H1 (cell line): ENCODE measurements around the gene SLC5A10. TPM values are rescaled to one million over a fixed set of nuclear protein-coding genes. Genes with fewer than 3 reads are reported as not detected.

ENCODE experiments used
- BACH1 ChIP-seq: IDR thresholded peaks from 2 replicates; pipeline ENCODE4 v1.6.1; 2012; ENCODE audit warnings: low read length, improper control_type of control experiment
- KDM4A ChIP-seq: IDR thresholded peaks from one replicate; pipeline ENCODE4 v1.7.1; 2012; ENCODE audit warnings: low read depth, mild to moderate bottlenecking, moderate library complexity, low read length, inconsistent platforms; ENCODE audit not compliant: severe bottlenecking
- SIX5 ChIP-seq: IDR thresholded peaks from 2 replicates; pipeline ENCODE4 v1.6.1; 2011; ENCODE audit warnings: mild to moderate bottlenecking, low read depth, low read length
- polyA plus RNA-seq, 7 experiments: library from polyadenylated mRNA; depleted of rRNA in 3 of 7; stranded (reverse) in 5 of 7; unstranded in 2 of 7; fragments of >200 nt in 5 of 7; fragments of 200-250 nt in 2 of 7; gene quantifications; 1 replicate in 5 of 7; 2 replicates in 1 of 7; 4 replicates in 1 of 7; pipeline versions ENCODE4 v1.2.1 to v1.2.3, GENCODE V29; 2011 to 2013; ENCODE audit warnings: missing spikeins in 2 of 7, mixed read lengths in 2 of 7
- total RNA-seq: library from RNA; stranded (reverse); fragmentation: NEBNext Ultra II Directional; extraction: Animal tissue kit (Norgen Biotek cat#: 25700); gene quantifications from 2 replicates; pipeline ENCODE4 v1.2.1, GENCODE V29; 2021

Gene SLC5A10
- total and polyA plus RNA-seq, 2 of the 8 experiments (the other 6 are each of a cell fraction or from before 2014, with no cell fraction given) = 0.05 to 0.11 TPM

DNA sequence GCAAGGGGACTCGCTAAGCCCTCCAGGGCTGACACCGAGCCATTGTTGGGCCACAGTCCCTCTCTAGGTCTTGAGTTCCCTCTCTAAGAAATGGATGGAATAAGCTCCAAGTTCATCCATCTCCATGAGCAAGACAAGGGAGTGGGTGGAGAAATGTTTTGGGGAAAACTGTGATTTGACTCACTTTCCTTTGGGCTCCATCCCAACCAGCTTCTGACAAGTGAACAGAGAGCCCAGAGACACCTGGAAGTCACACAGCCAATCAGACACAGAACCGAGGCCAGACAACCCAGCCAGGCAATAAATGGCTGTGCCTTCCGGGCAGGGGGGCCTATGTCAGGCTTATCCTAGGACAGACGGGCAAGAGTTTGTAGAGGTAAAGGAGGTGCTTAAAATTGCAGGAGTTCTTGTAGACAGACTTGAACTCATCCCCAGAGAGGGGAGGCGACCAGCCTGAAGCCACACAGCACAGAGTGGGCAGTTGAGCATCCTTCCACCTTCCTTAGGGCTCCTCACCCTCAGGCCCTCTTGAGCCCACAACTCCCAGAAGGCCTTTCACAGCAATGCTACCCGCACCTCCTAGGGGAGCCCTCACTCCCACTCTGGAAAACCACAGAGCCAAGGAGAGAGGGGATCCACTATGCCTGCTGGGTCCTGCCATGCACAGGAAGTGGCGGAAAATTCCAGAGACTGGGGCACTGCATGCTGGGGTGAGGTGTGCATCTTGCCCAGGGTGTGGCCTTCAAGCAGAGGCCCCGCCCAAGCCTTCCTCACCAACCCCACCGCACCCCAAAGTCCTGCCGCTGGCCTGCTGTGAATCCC, 62.1 kb downstream of the SLC5A10 start (continued):
- no peak for TF ChIP-seq KDM4A
- no peak for TF ChIP-seq BACH1
- TF ChIP-seq SIX5 = no peak
